Activated B cell treated with CpG ODN at 0.5 μM for 24 hours (primary cell): ENCODE measurements around the gene SH3GLB2. TPM values are rescaled to one million over a fixed set of nuclear protein-coding genes. Genes with fewer than 3 reads are reported as not detected.
A peak's percentile ranks its signal among the peaks of the same experiment; 100 is the strongest.

Experiments
- ATAC-seq: fragments of 200-7000 bp; cut with Tn5 transposase; one replicate; pipeline ENCODE4 v1.10.0; 2021; ENCODE audit warnings: low read depth, mild to moderate bottlenecking, moderate library complexity
- CTCF ChIA-PET: fragments of 350-600 bp; sonication (Branson Sonifier 250); formaldehyde crosslinking; loops from one replicate; lab custom pipeline; 2021; ENCODE audit warnings: antibody characterized with exemption; lab: Charles Lee
- POLR2A ChIA-PET: fragments of 350-600 bp; sonication (Branson Sonifier 250); formaldehyde crosslinking; loops from one replicate; lab custom pipeline; 2021; ENCODE audit warnings: antibody characterized with exemption; lab: Charles Lee
- DNase-seq: peaks from one replicate; pipeline ENCODE4 v3.0.0; 2022
- H3K27ac Mint-ChIP-seq: one replicate; pipeline ENCODE4 v1.8.0; 2020; ENCODE audit warnings: mixed read lengths
- H3K27me3 Mint-ChIP-seq: one replicate; pipeline ENCODE4 v1.8.0; 2021; ENCODE audit warnings: mixed read lengths
- H3K36me3 Mint-ChIP-seq: one replicate; pipeline ENCODE4 v1.8.0; 2021; ENCODE audit warnings: low read depth, mixed read lengths
- H3K4me1 Mint-ChIP-seq: one replicate; pipeline ENCODE4 v1.8.0; 2021; ENCODE audit warnings: mixed read lengths
- H3K4me3 Mint-ChIP-seq: one replicate; pipeline ENCODE4 v1.8.0; 2020; ENCODE audit warnings: mild to moderate bottlenecking, mixed read lengths
- H3K9me3 Mint-ChIP-seq: one replicate; pipeline ENCODE4 v1.8.0; 2020; ENCODE audit warnings: mixed read lengths
- intact Hi-C: fragments of 100-400 bp; cut with micrococcal nuclease; formaldehyde crosslinking; loops from one replicate; pipeline ENCODE4 v1.15.1; 2024
- total RNA-seq: library from RNA; stranded (reverse); gene quantifications from 2 replicates; pipeline ENCODE4 v1.2.3, GENCODE V29; 2022
- TF ChIP-seq, protein P1 (sequence below): fragments of 200-600 bp; IDR thresholded peaks from one replicate; pipeline ENCODE4 v1.8.0; 2022; ENCODE audit warnings: antibody characterized with exemption, mild to moderate bottlenecking

The SH3GLB2 gene
- total RNA-seq, 1 donor from 2014 or later, result 62.9 TPM

DNA sequence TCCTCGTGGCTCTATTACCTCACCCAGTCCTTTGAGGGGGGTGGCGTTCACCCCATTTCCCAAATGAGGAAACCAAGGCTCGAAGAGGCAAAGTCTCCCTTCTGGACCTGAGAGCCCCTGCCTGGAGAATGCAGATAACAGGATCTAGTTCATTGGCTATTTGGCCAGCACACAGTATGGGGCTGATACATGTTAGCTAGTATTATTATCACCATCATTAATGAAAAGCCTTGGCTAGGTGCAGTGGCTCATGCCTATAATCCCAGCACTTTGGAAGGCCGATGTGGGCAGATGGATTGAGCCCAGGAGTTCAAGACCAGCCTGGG, 4.3 kb downstream of the SH3GLB2 start:
- intact Hi-C loops, result no loop called here
- no peaks in the 10 kb centered on the region for H3K9me3 Mint-ChIP-seq
- TF ChIP-seq, protein P1, sequence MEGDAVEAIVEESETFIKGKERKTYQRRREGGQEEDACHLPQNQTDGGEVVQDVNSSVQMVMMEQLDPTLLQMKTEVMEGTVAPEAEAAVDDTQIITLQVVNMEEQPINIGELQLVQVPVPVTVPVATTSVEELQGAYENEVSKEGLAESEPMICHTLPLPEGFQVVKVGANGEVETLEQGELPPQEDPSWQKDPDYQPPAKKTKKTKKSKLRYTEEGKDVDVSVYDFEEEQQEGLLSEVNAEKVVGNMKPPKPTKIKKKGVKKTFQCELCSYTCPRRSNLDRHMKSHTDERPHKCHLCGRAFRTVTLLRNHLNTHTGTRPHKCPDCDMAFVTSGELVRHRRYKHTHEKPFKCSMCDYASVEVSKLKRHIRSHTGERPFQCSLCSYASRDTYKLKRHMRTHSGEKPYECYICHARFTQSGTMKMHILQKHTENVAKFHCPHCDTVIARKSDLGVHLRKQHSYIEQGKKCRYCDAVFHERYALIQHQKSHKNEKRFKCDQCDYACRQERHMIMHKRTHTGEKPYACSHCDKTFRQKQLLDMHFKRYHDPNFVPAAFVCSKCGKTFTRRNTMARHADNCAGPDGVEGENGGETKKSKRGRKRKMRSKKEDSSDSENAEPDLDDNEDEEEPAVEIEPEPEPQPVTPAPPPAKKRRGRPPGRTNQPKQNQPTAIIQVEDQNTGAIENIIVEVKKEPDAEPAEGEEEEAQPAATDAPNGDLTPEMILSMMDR, result no peak
- H3K27me3 Mint-ChIP-seq, result no peaks in the 10 kb centered on the region
- H3K4me1 Mint-ChIP-seq, result peaks cover 29% of the 10 kb centered on the region
- ChIA-PET POLR2A (interaction anchor here (0.7 kb wide), 1 partner anchor 471 kb away, joined by 12 read pairs; no protein-coding TSS in a partner anchor), CTCF (no interaction called here)
- peaks cover 5% of the 10 kb centered on the region for H3K36me3 Mint-ChIP-seq
- H3K27ac Mint-ChIP-seq, result no peak overlapping the region
- H3K4me3 Mint-ChIP-seq, result no peak overlapping the region
- ATAC-seq (no peak), DNase-seq (no peak)

GRCh38 chr9:129023036-129023907, 4.9 kb downstream of the SH3GLB2 start:
- peaks cover 7% of the 10 kb centered on the region for H3K36me3 Mint-ChIP-seq
- H3K27me3 Mint-ChIP-seq, result no peaks in the 10 kb centered on the region
- CTCF ChIA-PET, result no interaction called here
- ATAC-seq, result no peak
- no peaks in the 10 kb centered on the region for H3K9me3 Mint-ChIP-seq
- no peak overlapping the region for H3K4me3 Mint-ChIP-seq
- intact Hi-C loops, result no loop called here
- TF ChIP-seq, protein P1, result no peak
- no peak for DNase-seq
- H3K27ac Mint-ChIP-seq, result no peak overlapping the region
- H3K4me1 Mint-ChIP-seq, result peaks cover 29% of the 10 kb centered on the region
- POLR2A ChIA-PET, result interaction anchor here (0.7 kb wide), 1 partner anchor 471 kb away, joined by 12 read pairs; no protein-coding TSS in a partner anchor

GRCh38 chr9:129022037-129022436, 6.1 kb downstream of the SH3GLB2 start:
- ChIA-PET POLR2A (interaction anchor here (0.6 to 0.7 kb wide), 2 partner anchors 325 to 865 kb away, joined by 5 to 6 read pairs; no protein-coding TSS in a partner anchor), CTCF (no interaction called here)
- TF ChIP-seq, protein P1, result no peak
- Mint-ChIP-seq H3K4me1 (peaks cover 23% of the 10 kb centered on the region), H3K27me3 (no peaks in the 10 kb centered on the region), H3K27ac (peak overlapping the region; percentile 80), H3K36me3 (peaks cover 14% of the 10 kb centered on the region), H3K4me3 (no peak overlapping the region), H3K9me3 (no peaks in the 10 kb centered on the region)
- intact Hi-C loops, result no loop called here
- DNase-seq, result no peak
- no peak for ATAC-seq

GRCh38 chr9:129021091-129021490, 7.0 kb downstream of the SH3GLB2 start:
- ChIA-PET POLR2A (interaction anchor here (0.7 to 0.8 kb wide), 3 partner anchors 15 to 324 kb away, joined by 3 to 5 read pairs (median 5); partner anchors contain the start of gene MIGA2), CTCF (interaction anchor here (0.7 kb wide), 1 partner anchor 14 kb away, joined by 3 read pairs; no protein-coding TSS in a partner anchor)
- DNase-seq, result no peak
- Mint-ChIP-seq H3K4me1 (peaks cover 18% of the 10 kb centered on the region), H3K9me3 (no peaks in the 10 kb centered on the region), H3K4me3 (peak overlapping the region; percentile 46), H3K36me3 (peaks cover 17% of the 10 kb centered on the region), H3K27ac (peak overlapping the region; percentile 72), H3K27me3 (no peaks in the 10 kb centered on the region)
- intact Hi-C loops, result no loop called here
- TF ChIP-seq, protein P1, result no peak
- ATAC-seq, result peak; percentile 87

- CTCF ChIA-PET, result no interaction called here
- no peaks in the 10 kb centered on the region for H3K4me1 Mint-ChIP-seq
Measured at GRCh38 chr9:129014608-129015007, 13.5 kb downstream of the SH3GLB2 start.

More at GRCh38 chr9:129014608-129015007, 13.5 kb downstream of the SH3GLB2 start:
- POLR2A ChIA-PET, result no interaction called here
- Mint-ChIP-seq H3K4me3 (no peak overlapping the region), H3K9me3 (no peaks in the 10 kb centered on the region), H3K27me3 (no peaks in the 10 kb centered on the region), H3K36me3 (peaks cover 51% of the 10 kb centered on the region), H3K27ac (no peak overlapping the region)
- intact Hi-C loops, result no loop called here
- no peak for DNase-seq
- TF ChIP-seq, protein P1, result no peak
- no peak for ATAC-seq
